Measurements from ENCODE around the gene ALDH5A1.

ALDH5A1 gene

DNA sequence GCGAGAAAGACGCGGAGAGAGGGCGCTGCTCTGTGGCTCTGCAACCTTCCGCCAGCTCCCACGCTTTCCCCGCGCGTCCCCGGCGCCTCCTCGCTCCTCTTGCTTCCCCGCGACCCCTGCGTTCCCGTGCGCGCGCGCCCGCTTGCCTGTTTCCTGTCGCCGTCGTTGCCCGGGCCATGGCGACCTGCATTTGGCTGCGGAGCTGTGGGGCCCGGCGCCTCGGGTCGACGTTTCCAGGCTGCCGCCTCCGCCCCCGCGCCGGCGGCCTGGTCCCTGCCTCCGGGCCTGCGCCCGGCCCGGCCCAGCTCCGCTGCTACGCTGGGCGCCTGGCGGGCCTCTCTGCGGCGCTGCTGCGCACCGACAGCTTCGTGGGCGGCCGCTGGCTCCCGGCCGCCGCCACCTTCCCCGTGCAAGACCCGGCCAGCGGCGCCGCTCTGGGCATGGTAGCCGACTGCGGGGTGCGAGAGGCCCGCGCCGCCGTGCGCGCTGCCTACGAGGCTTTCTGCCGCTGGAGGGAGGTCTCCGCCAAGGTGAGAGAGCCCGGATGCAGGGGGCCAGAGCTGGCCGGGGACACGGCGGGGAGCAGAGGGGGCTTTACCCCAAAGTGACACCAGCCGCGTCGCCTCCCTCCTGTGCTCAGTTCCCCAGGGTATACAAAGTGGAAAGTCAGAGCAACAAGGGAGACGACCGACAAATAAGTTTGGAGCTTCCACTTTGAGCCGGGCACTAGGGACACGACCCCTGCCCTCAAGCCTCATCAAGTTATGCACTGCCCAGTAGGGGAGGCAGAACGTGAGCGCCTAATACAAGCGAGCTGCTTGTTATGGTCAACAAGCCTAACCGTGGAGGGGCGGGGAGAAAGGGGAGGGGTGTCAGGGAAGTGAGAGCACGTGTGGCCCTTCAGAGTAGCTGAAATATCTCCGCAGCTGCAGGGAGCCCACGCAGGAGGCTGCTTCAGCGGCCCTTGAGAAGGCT lies at the start of gene ALDH5A1:
Gene ALDH5A1 (plus strand): TSS at position 149 of the 975 bp plus-strand sequence. CDS start 28 bp downstream, at position 177.
- peak; percentile 56 for DNase-seq (ENCODE audit: low read depth)

DNA sequence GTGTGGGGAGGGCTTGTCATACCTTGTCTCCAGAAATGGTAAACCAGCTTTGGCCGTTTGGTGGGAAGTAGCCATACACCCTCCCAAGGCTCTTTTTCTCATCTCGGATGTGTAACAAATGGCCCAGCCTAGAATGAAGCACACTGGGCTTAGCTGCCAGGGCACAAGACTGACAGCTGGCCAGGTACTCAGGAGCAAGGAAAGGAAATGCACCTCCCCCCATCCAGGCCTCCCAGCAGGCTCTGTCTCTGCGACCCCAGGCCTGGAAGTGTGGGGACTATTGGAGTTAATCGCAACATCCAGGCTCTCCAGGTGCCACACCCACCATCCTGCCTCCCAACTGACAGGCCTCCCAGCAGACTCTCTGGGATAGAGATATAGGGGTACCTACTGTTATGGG lies 49.1 kb upstream of the ALDH5A1 start:
- DNase-seq (ENCODE audit: low read depth): no peak

DNA sequence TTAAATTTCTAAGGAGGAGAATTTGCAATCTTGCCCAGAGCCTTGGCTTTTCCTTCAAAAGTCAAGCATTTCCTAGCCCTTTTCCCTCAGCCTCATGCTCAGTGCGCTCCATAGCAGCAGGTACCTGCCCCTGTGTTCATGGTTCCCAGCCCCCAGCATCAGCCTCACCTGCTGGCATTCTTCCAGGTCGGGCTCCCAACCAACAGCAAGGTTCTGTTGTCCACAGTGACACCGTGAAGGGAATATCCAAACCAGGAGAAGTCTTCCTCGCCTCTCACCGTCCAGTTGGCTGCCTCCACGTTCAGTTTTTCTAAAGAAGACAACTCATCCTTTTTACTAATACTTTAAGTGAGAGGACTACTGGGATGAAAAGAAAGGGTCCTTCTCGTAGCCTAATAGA lies 48.1 kb upstream of the ALDH5A1 start:
- DNase-seq (ENCODE audit: low read depth): no peak

DNA sequence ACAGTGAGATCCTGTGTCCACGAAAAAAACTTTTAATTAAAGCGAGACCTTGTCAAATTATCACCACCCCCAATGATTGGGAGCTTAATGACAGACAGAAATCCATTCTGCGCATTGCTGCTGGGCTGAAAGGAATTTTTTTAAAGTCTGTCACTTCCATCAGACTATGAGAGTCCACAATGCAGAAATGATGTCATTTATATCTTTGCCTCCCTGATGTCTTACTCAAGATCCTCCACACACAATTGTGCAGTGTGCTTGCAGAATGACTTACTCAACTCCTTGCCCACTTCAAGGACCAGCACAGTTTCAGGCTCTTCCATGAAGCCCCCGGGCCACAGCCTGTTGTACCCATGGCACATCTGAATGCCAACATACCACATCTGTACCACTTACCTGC lies 46.4 kb upstream of the ALDH5A1 start:
- DNase-seq (ENCODE audit: low read depth): no peak

DNA sequence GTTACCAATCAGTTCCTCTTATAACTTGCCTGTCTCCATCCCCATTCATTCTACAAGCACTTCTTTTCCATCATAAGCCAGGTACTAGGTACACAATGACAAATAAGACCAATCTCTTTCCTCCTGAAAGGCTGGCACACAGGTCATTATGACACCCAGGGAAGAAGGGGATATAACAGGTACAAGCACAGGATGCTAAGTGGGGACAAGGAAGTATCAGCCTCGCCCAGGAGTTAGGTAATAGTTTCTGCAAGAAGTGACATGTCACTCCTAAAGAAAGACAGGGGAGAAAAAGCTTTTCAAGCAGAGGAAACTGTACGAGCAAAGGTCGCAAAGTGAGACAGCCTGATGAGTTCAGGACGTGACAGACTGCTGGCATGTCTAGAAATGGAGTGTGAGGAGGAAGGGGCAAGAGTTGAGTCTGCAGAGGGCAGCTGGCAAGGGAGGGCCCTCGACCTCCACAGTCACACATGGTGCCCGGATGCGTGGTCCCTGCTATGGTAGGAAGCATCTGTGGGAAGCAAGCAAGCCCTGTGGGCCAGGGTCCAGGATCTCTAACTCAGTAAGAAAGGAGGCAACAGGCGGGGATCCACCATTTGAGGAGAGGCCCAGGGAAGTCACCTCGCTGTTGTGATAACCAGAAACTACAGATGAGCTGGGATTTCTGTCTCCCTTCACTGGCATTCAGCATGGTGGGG lies 45.8 kb upstream of the ALDH5A1 start:
- no peak for DNase-seq (ENCODE audit: low read depth)

DNA sequence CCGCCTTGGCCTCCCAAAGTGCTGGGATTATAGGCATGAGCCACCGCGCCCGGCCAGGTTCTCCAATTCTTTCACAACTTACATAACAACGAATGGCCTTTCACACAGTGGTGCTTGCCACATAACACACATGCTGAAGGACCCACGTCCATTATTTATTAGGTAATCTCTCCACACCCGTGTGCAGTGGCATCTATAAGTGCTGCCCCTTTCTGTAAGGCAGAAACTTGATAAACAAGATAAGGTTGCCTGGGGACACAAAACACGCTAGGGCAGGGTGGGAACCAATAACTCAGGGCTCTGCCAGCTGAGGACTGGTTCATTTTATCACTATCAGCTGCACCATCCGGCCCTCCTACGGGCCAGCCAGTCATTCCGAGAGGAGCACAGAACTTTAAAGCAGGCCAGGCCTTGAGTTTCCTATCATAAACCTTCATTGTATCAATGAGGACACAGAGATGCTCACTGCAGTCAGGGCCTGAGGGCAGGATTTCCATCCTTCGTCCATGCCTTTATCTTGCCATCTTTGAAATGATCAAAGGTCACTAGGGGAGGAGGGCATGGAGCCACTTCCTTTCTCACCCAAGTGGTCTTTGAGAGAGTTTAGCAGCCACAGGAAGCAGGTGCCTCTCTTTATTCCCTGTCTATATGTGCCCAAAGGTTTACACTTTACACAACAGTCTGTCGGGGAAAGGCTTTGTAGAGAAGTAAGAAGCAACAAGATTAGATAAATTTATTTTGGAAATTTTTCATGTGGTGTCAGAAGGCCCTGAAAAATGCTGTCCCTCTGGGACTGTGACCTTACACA lies 43.0 kb upstream of the ALDH5A1 start:
- no peak for DNase-seq (ENCODE audit: low read depth)

DNA sequence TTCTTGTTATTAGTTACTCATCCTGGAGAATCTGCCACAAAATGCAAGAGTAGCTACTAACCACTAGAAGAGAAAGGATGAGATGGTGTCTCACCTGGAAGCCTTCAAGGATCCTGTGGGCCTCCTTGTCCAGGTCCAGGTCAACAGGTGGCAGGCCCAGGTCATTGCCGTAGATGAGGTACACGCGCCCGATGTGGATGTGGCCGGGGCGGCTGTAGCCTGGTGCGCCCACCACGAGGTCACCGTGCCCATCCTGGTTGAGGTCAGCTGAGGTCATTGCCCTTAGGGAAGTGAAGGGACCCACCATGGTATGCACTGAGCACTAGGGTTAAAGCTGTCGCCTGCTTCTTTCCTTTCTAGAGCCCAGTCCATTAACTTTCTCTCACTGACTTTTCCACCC lies 40.8 kb upstream of the ALDH5A1 start:
- DNase-seq (ENCODE audit: low read depth): no peak

DNA sequence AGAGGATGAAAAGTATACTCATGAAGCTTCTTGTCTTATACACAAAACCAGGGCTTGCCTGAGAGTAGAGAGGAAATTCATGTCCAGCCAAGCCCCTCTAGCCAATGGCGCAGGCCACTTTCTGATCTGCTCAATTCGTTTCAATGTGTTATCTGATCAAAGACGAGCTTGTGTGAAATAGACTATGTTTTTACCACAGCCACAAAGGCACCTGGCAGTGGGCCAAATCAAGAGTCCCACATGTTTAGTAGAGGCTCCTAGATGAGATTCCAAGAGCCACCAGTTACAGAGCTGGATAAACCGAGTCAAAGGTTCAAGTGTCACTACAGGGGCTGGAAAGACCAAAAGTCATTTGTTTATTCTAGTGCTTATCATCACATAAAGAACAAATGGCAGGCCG lies 40.3 kb upstream of the ALDH5A1 start:
- no peak for DNase-seq (ENCODE audit: low read depth)

DNA sequence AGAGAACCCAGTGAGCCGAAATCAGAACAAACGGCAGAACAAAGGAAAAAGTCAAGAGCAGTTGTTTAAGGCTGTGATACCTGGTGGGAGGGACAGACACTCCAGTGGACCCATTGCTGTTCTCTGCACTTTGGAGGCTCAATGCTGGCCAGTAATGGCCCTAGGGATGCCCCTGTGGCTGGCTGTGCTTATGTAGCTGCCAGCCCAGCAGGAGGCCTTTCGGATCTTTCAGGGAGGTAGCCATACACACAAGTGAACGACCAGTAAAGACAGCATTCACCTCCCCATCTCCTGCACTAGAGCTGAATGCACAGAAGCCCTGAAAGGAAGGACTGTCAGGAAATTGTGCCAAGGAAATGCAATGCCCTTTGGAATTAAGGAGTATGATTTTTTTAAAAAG lies 39.7 kb upstream of the ALDH5A1 start:
- DNase-seq (ENCODE audit: low read depth): no peak

DNA sequence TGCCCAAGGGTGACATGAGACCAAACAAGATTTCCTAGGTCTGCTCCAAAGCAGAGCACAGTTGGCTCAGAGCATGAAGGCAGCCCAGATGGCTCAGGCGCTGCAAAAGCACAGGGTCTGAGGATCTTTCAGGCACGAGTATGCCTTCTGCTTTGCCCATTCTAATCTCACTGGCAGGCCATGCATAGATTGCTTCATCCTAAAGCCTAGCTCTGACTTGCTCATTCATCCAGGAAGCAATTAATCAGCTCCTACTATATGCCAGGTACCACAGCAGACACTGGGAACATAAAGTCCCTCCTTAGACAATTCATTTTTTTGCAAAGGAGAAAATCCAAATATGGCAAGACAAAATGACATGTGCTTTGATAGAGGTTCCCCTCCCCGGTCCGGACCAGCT lies 36.6 kb upstream of the ALDH5A1 start:
- no peak for DNase-seq (ENCODE audit: low read depth)

DNA sequence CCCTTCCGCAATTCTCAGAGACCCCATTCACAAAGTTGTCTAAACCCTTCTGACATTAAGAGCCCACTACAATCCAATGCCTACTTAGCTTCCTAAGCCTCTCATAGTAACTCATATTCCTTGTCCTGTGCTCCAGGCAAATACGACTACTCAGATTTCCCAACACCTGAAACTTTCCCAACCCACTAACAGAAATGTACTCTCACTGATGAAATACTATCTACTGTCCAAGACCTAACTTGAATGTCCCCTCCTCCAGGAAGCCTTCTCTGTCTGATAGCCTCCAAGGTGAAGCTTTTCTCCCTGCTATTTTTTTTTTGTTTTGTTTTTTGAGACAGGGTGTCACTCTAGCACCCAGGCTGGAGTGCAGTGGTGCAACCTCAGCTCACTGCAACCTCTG lies 35.8 kb upstream of the ALDH5A1 start:
- DNase-seq (ENCODE audit: low read depth): no peak

DNA sequence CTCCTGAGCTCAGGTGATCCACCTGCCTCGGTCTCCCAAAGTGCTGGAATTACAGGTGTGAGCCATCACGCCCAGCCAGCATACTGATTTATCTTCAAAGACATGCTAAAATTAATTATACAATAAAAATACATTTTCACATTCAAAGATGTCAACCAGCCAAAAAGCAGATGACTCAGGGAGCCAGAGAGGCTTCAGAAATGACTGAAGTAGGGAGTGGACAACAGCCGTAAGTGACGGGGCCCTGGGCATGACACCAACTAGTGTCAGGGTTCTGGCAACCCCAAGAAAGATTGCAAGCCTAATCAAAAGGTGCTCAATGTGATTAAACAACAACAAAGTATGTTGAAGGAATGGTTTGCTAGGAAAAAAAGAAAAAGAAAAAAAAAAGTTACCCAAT lies 33.8 kb upstream of the ALDH5A1 start:
- no peak for DNase-seq (ENCODE audit: low read depth)

DNA sequence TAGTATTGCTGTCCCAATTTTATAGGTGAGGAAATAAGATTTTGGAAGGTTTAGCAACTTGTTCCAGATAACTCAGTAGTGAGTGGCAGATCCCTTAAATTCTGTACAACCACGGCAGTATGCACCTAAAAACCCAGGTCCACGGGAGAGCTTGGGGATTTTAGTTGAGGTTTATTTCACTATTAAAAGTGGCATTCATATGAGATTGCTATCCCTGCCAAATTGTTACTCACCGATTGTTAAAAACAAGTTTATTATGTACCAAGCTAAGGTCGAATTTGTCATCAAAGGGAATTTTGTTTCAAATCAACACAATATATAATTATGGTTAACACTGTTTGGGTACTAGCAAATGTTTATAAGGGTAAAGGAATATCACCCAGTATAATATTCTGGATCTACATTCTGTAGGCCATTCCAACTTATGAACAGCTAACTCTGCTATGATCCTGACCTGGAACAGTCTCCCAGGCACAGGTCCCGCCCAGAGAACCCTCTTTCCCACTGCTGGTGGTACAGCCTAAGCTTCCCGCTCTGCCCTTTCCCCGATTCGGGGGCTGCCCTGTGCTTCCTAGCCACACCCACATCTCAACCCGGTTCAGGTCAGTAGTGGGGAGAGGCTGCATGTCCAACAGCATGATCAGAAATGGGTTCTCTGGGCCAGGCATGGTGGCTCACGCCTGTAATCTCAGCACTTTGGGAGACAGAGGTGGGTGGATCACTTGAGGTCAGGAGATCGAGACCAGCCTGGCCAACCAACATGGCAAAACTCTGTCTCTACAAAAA lies 30.3 kb upstream of the ALDH5A1 start:
- DNase-seq (ENCODE audit: low read depth): no peak

DNA sequence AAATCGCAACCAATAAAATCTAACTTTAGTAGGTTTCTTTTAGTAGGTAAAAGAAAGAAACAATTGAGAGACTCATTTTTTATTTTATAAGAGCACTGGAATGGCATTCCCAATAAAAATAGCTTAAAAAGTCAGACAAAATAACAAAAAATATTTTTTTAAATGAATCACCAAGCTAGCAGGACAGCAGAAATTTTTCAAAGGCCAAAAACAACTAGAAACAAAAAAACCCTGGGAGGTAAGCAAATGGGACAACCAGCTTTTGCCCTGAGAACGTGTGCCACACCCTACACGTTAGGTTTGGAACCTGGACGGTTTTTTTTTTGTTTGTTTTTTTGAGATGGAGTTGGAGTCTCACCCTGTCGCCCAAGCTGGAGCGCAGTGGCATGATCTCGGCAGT lies 25.0 kb upstream of the ALDH5A1 start:
- DNase-seq (ENCODE audit: low read depth): no peak

DNA sequence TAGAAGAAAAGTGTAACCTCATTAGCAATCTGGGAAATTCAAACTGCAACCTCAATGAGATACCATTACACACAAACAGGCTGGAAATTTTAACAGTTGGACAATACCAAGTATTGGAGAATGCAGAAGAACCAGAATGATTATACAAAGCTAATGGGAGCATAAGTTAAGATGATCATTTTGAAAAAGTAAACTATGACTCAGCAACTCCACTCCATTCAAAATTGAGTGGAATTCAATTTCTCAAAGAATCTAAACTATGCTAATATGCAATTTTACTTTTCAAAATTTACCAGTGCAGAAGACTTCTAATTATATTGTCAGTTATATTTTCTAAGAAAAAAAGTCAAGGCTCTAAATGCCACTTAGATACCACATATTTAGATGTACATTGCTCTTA lies 22.6 kb upstream of the ALDH5A1 start:
- DNase-seq (ENCODE audit: low read depth): no peak

DNA sequence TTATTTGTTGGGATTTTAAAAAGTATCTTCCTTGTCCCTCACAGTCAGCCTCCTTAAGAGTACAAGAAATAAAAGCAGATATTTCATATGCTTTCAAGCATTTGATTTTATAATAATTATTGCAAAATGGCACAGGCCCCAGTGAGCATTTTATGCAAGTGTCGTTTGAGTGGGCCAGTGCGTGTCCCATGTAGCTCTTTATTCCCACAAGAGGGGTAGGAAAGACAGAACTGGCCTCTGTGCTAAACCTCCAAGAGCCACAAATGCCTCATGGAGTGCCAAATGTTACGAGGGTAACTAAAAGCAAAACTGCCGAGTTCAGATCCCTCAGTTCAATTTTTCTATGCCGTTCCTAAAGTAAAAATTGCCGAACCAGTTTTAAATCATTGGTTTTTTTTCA lies 18.1 kb upstream of the ALDH5A1 start:
- no peak for DNase-seq (ENCODE audit: low read depth)

DNA sequence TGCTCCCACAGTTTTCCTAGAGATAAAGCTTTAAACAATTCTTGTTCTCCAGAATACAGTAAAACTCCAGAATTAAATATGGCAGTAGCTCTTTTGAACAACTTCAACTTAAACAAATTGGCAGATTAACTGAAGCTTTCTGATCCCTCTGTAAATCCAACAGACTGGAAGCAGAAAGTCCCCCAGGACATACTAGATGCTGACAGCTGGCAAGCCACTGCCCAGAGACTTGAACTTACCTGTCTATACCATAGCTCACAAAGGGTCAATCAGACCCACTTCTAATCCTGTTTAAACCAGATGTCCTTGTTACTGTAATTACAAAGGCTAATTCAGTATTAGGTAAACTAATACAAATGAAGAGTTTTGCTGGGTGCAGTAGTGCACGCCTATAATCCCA lies 17.7 kb upstream of the ALDH5A1 start:
- DNase-seq (ENCODE audit: low read depth): no peak

DNA sequence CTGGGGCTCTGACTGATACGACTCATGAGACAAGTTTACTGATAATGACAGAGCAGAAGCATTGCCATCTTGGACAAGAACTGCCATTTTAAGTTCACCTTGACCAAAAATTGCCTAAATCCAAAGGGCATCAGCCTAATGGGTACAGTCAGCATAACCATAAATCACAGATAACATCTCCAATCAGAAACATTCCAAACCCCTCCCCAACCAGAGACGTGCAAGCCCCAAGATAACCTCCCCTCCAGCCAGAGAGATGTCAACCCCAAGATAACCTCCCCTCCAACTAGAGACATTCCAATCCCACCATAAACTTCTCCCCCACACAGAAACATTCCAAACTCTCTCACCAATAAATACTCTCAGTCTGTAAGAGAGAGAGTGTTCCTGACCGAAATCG lies 15.9 kb upstream of the ALDH5A1 start:
- DNase-seq (ENCODE audit: low read depth): no peak

DNA sequence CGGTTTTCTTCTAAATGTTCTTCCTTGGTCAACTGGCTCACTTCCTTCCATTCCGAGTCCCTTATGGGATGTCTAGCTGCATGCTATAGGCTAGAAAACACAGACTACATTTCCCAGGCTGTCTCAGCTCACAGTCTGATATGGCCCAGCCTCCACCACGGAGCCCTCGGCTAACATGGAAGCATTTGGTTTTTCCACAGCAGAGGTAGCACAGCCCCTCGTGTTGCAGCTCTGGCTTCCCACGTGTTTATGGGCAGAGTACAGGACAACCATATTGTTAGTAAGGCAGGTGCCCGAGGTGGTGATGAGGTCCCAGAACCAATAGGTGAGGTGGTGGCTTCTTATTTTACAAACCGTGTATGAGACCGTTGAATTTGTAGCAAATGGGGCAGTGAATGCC lies 14.1 kb upstream of the ALDH5A1 start:
- no peak for DNase-seq (ENCODE audit: low read depth)

DNA sequence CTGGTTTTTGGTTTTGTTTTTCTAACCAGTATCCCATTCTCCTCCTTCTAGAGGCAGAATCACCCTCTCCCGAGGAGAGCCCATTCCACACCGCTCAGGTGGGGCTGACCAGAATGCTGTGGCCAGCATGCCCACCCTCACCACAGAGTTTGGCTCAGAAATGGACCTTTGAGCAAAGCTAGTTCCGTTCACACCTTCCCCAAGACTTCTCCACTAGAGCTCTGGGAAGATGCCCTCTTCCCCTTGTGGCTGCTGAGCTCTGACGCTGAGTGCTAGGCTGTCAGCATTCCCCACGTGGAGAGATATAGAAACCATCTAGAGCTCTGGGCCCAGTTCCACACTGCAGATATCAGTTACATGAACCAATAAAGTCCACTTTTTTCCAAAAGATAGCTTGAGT lies 13.3 kb upstream of the ALDH5A1 start:
- no peak for DNase-seq (ENCODE audit: low read depth)

DNA sequence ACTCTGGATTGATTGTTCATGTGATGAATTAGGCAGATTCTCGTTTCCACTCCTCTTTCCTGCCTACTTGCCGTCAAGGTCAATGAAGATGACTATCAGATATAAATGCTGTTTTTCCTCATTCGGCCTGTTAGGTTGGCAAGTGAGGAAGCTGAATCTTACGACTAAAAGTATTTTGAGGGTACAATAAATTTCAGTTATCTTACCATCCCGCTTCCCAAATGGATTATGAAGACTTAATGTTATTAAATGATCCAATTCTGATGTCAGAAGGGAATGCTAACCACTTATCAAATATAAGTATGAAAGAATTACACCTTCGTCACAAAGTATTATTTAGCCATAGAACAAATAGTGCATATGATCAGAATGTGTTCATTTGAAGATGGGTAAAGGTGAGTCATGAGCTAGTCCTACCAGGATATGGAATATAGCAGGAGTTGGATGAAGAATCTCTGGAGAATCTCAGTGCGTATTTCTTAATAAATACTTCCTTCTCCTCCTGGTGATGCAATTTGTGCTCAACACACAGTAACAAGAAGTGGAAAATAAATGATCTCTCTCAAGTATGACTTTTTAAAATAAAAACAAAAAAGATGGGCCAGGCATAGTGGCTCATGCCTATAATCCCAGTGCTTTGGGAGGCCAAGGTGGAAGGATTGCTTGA lies 10.0 kb upstream of the ALDH5A1 start:
- DNase-seq (ENCODE audit: low read depth): no peak

Data from stimulated activated CD8-positive, alpha-beta memory T cell treated with anti-CD3 and anti-CD28 coated beads, Interleukin-12 subunit alpha, Interleukin-12 subunit beta, amount 100 ng/mL, for 1 hour (primary cell).